HG02678 (cell line): ENCODE measurements around the gene SEMA3C.

Source experiments
- ATAC-seq: cut with Tn5 transposase; IDR thresholded peaks from one replicate; pipeline ENCODE4 v1.9.1; 2021; ENCODE audit warnings: mild to moderate bottlenecking, moderate library complexity; ENCODE audit not compliant: unreplicated experiment

Gene SEMA3C

DNA sequence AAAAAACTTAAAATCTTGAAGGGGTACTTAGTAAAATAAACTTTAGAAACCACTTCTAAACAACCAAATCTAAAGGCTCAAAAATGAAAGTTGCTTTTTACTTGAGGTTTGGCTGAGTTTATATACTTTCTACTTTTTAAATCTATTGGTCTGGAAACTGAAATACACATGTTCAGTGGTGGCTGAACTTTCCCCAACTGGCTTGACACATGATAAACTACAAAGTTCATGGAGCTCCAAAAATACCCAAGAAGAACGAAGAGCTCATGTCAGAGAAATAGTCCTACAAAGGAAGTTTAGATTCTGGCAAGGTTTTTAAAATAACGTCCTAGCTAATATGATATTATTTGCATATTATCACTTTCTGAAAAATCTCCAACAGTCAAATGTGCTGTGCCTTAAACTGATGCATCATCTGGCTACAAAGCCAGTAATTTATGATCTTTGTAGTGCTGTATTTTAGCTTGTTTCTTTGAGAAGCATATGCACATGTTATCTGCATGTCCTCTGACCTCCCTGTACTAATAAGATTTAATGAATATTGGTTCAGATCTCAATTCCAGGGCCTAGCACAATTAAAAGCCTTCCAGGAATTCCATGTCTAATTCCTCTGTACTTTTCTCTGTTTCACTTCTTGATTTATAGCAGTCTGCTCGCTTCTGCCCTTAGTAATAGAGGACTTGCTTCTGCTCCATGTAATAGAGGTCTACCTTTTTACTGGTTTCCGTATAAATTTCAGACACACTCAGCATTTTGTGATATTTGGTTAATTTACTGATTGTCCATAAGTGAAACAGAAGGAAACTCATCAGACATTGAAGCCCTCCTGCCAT lies 28.2 kb downstream of the SEMA3C start:
- ATAC-seq, result no peak

DNA sequence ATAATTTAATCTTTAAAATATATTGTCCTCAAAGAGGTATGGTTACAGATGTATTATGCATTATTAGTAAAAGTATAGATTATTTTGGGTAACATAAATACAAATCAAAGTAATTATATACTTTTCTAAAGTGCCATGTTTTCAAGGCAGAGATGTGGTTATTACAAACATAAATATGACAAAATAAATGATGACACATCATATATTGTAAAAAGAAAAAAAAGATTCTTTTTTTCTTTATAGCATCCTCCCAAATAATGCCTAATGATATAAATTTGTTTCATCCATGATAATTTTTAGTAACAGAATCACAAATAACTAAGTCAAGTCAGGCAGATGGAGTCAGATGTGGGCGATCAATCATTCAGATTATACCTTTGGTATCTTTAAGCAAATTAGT lies 29.3 kb downstream of the SEMA3C start:
- ATAC-seq, result no peak

DNA sequence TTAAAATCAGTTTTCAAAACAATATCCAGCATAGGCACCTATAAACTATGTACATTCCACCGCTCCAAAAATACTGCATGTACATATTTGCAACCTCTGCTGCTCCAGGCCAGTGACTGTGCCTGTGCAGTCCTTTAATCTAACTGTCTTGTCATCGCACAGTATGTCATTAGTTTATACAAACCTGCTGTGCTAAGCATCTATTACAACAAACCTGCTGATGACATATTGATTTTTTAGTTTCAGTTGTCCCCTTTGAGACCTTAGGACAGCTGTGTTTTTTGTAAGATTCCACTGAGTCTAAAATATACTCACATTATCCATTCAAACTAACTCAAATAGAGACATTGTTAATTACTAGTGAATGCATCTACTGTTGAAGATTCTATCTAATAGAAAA lies 33.1 kb downstream of the SEMA3C start:
- no peak for ATAC-seq

DNA sequence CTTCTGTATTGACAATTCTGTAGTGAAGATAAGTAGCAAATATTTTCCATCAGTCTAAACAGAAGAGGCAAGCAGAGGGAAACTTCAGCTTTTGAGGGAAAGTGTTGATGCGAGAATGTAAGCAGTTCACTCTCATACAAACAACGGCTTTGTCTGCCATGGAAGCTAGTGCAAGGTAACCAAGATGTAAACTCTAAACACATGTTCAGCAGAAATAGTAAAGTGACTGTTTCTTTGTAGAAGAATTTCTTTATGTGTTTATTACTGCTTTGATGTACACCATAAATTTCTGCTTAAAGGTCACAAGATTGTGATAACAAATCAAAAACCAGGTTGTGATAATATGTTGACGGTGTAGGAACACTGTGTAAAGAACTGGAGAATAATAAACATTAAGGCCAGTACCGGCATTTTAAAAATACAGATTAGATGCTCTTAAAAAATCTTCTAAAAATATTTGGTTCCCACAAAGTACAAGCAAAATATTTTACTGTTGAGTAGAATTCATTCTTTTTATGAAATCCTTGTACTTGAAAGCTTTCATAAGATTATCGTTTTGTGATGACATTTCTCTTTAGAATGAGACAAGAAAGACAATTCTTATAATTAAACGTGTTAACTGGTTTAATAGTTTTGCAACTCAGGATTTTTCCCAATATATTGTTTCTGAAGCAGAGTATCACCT lies 34.2 kb downstream of the SEMA3C start:
- ATAC-seq, result no peak

DNA sequence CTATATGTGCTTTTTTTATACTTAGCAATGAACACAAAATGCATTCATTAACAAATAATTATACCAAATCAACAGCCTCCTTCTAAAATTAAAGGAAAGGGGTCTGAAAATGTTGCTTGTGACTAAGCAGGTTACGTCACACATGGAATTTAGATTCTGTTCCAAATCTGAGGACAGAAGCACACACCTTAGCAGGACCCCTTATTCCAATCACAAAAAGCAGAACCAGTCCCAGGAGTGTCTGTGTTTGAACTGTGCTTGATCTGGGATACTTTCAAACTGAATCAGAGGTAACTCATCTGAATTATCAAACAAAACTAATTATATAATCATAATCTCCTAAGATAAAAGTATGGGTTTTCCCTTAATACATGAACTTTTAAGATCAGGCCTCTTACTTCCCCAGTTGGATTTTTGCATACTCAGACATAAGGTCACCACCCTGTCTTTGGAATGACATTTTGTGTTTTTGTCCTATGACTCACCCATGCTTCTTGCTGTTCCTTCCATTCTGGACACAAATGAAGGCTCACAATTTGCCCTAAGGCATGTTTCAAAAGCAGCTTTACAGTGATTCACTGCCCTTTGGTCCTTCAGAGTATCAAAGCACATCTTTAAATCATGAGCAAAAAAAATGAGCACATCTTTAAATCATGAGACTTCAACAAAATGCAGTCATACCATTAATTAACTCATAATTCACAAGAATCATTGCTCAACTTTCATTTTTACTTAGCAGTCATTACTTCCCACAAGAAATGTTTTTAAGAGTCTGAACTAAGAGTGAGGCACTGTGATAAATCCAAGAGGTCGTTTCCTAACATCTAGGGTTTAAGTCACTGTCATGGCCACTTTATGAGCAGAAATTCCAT lies 35.5 kb downstream of the SEMA3C start:
- no peak for ATAC-seq

DNA sequence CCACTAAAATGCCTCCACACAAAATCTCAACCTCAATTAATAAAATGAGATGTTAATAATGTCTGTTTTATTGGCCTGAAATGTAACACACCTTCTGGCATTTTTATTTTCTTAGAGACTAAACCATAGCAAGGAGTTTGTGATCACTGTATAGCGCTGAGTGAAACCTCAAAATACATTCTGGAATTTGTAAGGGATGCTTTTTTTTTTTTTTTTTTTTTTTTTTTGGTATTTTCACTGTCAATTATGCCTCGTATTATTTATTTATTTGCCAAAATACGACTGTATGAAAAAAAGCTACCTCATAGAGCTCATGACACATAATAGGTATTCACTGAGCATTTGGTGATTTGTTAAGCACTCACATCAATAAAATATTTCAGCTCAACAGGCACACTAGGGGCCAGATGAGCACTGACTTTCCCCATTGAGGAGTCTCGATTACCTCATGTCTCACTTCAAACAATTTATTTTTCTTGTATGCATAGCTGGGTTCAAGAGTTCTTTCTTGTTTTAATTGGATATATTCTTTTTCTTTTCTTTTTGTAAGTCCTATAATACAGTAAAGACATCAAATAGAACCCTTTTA lies 36.5 kb downstream of the SEMA3C start:
- ATAC-seq, result no peak

DNA sequence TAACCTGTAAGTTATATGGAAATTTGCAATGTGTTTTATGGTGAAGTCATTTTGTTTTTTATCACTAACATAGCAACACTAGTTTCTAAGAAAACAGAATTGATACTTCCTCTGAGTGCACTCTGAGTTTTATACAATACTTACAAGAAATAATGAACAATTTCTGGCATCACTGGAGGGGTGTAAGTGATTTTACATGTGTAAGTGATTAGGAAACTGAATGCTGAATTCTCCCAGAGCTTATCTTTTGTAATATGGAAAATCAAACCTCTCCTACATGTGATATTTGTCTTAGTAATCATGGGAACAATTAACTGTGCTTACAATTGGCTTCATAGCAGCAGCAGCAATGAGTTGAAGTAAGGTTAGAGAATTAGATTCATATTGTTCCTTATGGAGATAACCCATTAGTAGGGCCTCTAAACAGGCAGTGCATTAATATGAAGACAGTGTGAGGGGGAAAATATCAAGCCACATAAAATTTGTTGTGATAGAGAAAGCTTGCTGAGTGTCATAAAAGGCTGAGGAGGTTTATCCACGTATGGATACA lies 37.4 kb downstream of the SEMA3C start:
- no peak for ATAC-seq

DNA sequence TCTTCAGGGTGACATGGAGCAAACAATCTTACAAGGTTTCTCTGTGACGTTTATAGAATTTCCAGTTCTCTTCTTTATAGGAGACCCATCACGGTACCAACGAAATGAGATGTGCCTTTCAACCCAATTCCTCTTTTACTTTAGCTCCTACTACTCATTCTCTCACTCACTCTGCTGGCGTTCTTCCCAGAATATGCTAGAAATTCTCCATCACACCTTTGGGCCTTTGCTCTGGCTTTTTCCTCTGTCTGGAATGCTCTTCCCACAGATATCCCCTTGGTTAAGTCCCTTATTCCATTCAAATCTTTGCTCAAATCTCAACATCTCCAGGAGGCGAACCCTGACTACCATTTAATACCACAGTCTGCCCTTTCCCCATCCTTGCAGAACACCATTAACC lies 39.0 kb downstream of the SEMA3C start:
- no peak for ATAC-seq

DNA sequence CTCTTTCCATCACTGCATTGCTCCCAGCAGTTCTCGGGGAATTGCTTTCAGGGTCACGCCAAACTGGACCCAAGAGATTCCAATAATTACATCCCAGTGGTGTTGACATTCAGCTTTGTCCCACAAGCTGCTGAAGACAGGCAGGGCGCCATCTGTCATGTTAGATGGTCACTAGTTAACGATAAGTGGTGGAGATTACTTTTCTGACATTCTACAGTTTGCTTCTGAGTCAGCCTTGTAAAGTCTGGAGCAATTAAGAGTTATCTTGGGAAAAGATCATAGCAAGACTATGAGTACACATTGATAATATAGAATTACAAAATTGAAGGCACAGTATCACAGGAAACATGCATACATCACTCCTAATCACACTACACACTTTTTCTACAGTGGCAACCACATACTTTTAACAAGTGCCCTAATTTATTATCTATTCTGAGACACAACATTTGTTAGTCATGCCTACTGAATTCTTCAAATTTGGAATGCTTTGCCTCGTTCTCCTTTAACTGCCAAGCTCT lies 41.9 kb downstream of the SEMA3C start:
- ATAC-seq, result no peak

DNA sequence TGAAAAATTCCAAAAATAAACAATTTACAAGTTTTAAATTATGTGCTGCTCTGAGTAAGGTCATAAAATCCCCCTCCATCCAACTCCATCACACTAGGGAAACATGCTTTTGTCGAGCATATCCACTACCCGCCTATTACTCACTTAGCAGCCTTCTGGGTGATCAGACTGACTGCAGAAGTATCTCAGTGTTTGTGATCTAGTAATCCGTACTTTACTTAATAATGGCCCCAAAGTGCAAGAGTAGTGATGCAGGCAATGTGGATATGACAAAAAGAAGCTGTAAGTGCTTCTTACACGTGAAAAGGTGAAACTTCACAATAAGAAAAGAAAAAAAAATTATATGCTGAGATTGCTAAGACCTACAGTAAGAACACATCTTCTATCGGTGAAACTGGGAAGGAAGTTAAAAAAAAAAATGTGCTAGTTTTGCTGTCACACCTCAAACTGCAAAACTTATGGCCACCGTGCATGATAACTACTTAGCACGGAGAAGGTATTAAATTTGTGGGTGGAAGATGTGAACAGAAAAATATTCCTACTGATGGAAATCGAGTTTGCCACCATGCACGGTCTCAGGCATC lies 43.2 kb downstream of the SEMA3C start:
- no peak for ATAC-seq

DNA sequence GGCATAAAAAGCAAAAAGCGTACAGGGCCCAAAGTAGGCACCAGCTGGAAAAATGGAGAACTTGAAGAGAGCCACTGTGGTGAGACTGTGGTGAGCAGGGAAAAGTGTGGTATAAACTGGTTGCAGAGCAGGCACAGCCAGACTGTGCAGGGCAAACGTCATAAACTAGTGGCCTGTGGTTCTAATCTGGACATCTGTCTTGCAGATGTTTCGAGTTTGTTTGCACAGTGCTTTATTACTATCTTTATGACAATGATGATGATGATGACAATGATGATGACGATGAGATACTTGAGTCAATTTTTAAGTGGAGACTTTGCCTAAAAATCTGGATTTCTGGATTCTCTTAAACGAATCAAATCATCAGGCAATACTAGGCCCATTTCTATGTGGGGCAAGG lies 45.7 kb downstream of the SEMA3C start:
- ATAC-seq, result no peak

DNA sequence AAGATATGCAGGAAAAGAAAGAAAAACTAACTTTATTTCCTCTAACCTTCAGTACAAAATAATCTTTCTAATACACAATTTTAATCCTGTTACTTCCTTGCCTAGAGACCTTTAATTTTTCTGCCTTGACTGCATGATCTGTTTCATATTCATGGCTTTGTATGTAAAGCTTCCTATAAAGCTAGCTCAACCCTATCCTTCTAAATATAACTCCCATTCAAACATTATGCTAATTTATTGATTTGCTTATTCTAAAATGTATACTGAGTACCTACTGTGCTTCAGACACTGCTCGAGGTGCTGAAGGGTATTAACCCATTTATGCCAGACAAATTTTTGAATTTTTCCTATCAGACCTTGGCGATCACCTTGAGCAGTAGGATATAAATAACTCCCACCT lies 47.6 kb downstream of the SEMA3C start:
- ATAC-seq, result no peak

DNA sequence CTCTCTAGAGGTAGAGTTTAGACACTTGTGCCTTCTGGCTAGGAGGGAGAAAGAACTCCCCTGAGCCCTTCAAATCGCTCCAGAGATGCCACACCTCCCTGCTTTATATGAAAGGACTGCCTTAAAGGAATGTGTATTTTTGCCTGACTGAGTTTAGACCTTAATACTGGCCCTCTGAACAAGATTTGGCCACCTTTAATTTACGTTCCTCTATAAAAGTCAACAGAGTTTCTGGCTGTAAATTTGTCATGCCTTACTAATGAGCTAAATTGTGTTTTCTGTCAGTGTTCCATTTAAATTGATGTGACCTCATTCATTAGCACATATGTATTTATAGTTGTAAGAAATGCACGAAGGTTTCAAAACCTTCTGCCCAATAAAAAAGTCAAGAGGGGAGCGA lies 48.0 kb downstream of the SEMA3C start:
- no peak for ATAC-seq

DNA sequence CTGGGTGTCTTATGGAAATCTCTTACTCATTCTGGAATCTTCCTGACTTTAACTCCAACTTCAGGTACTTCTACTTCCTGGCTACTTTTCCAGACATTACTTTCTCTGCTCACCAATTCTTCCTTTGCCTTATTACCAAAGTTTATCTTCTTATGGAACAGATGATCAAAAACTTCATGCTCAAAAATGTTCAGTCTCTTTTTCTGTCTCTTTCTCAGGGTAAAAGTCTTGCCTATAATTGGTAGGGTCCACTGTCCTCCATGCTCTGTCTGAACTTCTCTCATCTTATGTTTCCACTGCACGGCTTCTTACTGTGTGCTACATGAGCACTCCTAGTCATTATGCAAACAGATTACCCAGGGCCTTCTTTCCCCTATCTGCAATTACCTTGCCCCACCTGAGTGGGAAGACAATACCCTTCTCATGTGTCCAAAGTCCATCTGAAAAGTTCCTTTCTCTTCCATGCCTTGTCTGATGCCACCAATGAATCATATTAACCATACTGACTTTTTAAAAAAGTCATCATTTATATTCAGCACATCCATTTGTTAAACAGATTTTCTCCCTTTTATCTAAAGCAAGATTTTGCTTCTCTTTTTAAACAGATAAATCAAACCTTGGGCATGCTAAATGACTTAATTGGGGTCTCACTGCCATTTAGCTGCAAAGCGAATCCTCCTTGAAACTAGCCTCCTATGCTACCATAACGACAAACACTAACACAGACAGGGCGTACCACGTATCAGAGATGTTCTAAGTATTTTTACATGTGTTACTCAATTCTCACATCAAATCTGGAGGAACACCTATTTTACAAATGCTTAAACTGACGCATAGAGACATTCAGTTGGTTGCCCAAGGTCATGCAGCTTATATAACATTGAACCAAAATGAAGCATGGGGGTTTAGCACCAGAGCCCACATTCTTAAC lies 48.8 kb downstream of the SEMA3C start:
- no peak for ATAC-seq

DNA sequence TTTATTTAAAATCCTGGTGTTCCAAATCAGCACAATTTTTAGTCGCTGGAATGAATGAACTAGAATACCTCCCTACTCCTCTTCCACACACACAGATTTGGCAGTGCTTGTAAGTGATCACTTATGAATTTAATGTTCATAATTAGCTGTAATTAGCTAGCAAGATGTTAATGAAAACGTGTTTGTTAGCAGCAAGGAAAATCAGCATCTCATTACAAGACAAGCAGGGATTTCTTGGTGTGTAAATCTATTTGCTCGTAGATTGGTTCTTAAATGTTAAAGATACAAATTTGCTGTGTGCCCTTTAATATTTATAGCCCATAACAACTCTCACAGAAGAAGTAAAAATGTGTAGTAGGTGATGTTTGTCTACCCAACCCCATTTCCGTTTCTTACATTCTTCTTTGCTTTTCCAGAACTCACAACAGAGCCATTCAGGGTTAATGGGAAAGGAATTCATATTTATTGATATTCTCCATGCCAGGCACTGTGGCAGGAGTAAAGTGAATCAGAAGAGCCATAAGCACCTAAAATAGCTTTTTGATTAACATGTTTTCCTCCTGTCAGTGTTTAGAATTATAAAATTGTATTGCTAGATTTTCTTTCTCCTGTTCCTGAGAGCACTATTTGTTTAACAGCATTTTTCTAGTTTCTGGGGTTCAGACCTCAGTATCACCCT lies 49.6 kb downstream of the SEMA3C start:
- no peak for ATAC-seq

DNA sequence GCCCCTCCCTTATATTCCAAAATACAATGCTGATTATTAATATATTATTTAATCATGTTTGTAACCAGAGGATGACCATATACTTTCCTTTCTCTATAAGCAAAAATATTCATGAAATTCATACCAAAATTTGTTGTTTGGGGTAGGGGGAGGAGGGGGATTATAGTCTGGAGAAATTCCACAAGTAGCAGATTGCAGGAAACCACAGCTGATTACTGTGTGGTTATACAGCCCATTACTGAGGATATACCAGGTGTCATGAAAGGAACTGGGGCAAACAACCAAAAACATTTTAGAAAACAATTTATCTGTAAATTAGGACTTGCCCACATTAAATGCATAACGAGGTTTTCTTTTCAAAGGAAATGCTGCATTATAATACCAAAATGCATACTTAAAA lies 50.3 kb downstream of the SEMA3C start:
- ATAC-seq, result no peak

DNA sequence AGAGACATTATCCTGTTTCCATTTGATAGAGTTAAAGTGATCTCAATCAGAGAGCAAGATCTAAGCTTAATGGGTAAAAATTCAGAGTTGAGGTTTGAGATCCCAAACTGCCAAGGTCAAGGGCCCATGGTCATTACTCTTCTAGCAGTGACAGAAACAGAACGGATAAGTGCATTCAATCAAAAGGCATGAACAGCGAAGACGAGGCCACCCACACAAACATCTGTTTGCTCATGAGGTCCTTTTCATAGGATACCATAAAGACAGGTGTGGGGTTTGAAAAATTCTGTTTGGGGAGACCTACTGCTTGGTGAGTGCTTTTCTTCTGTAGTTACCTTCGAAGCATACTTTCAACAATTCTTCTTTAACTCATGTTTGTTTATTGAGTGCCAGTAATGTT lies 58.3 kb downstream of the SEMA3C start:
- no peak for ATAC-seq

DNA sequence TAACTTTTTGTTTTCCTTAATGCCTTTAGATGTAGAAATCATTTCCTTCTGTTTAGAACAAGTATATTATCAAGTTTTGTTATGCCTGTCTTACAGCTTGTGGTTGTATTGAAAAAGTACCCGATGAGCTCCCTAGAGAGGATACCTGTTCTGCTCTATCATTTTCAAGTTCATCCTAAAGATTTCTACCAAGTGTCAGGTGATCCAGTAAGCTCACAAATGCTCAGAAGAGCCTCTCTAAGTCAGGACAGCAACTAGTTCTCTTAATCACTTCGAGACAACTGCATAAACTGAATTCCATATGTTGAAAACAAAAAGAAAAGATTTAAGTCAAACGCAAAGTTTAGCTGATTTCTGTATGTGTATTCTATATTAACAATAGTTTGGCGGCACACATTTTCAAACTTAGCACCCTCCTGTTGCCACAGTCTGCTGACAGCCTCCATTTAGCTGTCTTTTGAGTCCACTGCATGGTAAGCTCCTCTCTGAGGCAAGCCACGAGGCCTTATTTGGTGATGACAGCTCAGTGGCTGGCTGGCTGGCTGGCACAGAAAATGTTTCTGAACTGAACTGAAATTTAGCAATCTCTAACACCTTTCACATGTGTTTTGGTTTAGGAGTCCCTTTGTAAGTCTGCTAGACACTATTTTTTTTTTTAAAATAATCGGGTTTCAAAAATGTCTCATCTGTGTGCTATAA lies 59.4 kb downstream of the SEMA3C start:
- no peak for ATAC-seq
